GM13976 (cell line): ENCODE data around the gene EFCAB14.

ENCODE experiments used
- DNase-seq: peaks from one replicate; pipeline ENCODE4 v3.0.0; 2012; ENCODE audit warnings: low spot score
- in situ Hi-C: fragments of 300-500 bp; cut with MboI; formaldehyde crosslinking; loops from one replicate; pipeline ENCODE4 v1.12.0; 2022; ENCODE audit warnings: low sequenced_read_pairs, mixed read lengths, inconsistent platforms; ENCODE audit not compliant: unreplicated experiment
- TF ChIP-seq, protein P1 (sequence below): IDR thresholded peaks from 2 replicates; pipeline ENCODE4 v1.5.1; 2012; ENCODE audit warnings: borderline replicate concordance, mild to moderate bottlenecking; ENCODE audit not compliant: insufficient read depth; ENCODE audit errors: extremely low read depth, missing control alignments, control extremely low read depth

The EFCAB14 gene

DNA sequence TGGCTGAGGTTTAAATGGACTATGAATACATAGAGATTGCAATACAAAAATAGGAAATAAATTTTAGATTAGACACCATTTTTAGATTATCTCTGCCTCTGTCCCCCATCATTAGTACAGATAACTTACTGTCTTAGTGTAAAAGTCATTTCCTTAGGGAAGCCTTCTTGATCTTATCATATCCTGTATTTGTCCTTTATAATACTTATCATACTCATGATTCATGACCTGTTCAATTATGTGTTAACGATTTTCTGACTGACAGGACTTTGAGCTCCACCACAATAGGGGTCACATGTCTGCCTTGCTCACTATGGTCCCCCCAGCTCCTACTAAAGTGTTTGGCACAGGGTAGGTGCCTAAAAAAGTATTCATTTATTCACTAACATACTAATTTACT is 32.7 kb downstream of the EFCAB14 start:
- TF ChIP-seq, protein P1, sequence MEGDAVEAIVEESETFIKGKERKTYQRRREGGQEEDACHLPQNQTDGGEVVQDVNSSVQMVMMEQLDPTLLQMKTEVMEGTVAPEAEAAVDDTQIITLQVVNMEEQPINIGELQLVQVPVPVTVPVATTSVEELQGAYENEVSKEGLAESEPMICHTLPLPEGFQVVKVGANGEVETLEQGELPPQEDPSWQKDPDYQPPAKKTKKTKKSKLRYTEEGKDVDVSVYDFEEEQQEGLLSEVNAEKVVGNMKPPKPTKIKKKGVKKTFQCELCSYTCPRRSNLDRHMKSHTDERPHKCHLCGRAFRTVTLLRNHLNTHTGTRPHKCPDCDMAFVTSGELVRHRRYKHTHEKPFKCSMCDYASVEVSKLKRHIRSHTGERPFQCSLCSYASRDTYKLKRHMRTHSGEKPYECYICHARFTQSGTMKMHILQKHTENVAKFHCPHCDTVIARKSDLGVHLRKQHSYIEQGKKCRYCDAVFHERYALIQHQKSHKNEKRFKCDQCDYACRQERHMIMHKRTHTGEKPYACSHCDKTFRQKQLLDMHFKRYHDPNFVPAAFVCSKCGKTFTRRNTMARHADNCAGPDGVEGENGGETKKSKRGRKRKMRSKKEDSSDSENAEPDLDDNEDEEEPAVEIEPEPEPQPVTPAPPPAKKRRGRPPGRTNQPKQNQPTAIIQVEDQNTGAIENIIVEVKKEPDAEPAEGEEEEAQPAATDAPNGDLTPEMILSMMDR, result no peak
- no peak for DNase-seq
- in situ Hi-C loops, result no loop called here

GRCh38 chr1:46684670-46685069 is 34.2 kb downstream of the EFCAB14 start:
- in situ Hi-C loops, result no loop called here
- no peak for DNase-seq
- TF ChIP-seq, protein P1, result no peak

DNA sequence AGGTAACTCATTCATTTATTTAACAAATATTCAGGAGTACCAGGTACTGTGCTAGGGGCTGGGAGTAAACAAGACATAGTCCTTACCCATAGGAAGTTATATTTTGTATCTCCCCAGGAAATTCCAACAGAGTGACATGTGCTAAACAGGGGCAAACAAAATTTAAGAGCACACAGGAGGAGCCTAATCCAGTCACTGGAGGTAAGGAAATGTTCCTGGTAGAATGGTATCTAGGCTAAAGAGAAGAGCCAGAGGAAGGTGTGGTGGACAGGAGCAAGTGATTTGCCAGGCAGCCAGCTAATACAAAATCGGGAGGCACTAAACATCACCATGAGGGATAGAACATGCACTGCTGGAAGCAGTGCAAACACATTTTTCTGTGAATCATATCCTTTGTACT is 36.9 kb downstream of the EFCAB14 start:
- TF ChIP-seq, protein P1, result no peak
- in situ Hi-C loops, result no loop called here
- no peak for DNase-seq

DNA sequence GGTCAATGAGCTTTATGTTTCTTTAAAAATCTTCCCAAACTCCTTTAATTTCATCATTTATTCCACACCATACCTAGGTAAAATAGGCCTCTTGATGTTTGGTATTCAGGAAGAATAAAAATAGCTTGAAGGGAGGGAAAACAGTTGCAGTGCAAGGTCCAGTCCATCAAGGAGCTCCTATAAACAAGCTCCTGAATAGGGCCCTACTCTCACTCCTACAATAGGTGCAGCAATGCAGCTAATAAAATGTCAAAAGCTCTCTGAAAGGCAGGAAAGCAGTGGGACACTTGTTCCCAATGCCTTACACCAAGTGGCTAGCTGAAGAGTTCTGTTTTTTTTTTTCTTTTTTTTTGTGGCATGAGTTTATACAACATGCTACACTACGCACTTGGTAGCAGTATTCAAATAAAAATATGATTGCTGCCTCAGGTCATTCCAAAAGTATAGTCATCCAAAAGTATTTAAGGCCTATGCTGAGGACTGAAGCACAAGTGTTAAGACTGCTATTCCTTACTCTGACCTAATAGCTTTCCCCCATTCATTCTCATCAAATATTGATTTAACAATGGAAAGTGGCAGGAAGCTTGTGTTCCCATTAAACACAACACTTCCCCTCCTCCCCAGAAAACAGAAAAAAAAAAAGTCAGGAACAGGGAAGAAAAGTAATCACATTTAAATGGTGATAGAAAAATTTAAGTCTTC is 37.4 kb downstream of the EFCAB14 start:
- TF ChIP-seq, protein P1, result no peak
- in situ Hi-C loops, result no loop called here
- DNase-seq, result no peak

DNA sequence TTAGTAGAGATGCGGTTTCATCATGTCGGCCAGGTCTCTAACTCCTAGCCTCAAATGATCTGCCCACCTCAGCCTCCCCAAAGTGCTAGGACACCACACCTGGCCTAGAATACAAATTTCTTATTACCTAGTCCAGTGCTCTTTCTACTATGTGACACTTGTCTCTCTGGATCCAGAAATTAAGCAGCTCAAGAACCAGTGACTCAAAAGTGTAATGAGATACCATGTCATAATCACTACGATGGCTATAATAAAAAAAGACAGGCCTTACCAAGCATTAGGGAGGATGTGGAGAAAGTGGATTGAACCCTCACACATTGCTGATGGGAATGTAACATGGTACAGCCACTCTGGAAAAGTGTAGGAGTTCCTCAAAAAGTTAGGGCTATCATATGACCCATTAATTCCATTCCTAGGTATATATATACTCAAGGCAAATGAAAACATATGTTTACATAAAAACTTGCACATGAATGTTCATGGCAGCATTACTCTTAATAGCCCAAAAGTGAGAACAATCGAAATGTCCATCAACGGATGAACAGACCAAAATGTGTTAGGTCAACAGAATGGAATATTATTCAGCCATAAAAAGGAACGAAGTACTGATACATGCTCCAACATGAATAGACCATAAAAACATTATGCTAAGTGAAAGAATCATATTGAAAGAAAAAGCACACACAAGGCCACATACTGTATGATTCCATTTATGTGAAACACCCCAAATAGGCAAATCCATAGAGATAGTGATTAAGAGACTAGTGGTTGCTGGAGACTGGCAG is 38.9 kb downstream of the EFCAB14 start:
- no peak for DNase-seq
- in situ Hi-C loops, result no loop called here
- TF ChIP-seq, protein P1, result no peak

DNA sequence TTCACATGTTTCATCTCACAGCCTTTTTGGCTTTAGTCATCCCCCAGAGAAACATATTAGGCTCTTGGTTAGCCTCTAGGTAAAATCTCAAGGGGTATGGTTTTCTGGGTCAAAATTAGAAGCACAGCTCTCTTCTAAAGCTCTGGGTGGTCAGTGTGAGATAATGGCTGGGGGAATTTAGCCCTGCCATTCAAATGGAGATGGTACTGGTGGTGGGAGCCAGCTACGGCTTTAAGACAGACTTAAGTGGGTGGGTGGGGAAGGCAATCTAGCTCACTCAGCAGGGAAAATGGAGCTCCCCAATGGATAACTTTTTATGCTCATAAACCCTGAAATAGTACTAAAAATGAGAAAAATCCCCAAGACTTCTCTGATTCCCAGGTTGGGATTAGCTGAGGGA is 41.6 kb downstream of the EFCAB14 start:
- TF ChIP-seq, protein P1, result no peak
- in situ Hi-C loops, result no loop called here
- no peak for DNase-seq
